CD4-positive, alpha-beta T cell (primary cell): ENCODE data around the gene TRIM67. TPM values are rescaled to one million over a fixed set of nuclear protein-coding genes. Genes with fewer than 3 reads are reported as not detected.
"Not testable (repeated sequence)": the region's sequence is repeated elsewhere in the genome, so short reads cannot be mapped to it uniquely, and the experiment has no call there.

ENCODE experiments used
- ATAC-seq: fragments of 200-7000 bp; cut with Tn5 transposase; one replicate; pipeline ENCODE4 v1.10.0; 2022; ENCODE audit warnings: mild to moderate bottlenecking; ENCODE audit not compliant: poor library complexity
- CTCF ChIA-PET: fragments of 350-600 bp; sonication (Branson Sonifier 250); formaldehyde crosslinking; loops from one replicate; lab custom pipeline; 2021; ENCODE audit warnings: antibody characterized with exemption, inconsistent platforms; lab: Charles Lee
- POLR2A ChIA-PET: fragments of 350-600 bp; sonication (Branson Sonifier 250); formaldehyde crosslinking; loops from one replicate; lab custom pipeline; 2021; ENCODE audit warnings: antibody characterized with exemption, inconsistent platforms; lab: Charles Lee
- DNase-seq, 14 experiments: peaks; one replicate each; pipeline ENCODE4 v3.0.0-alpha.2; 2013 to 2020; ENCODE audit warnings: mixed read lengths in 2 of 14
- H3K27ac ChIP-seq, 2 donors: one replicate each; pipeline versions ENCODE4 v1.5.1 to v1.7.0; 2013; ENCODE audit warnings: low read length in 2 of 2, low read depth in 1 of 2, mild to moderate bottlenecking in 1 of 2
- H3K27me3 ChIP-seq, 2 experiments: 1 replicate in 1 of 2; 2 replicates in 1 of 2; pipeline versions ENCODE4 v1.6.1 to v1.7.0; 2013; ENCODE audit warnings: low read length in 2 of 2, control low read depth in 1 of 2, mild to moderate bottlenecking in 1 of 2, moderate library complexity in 1 of 2; ENCODE audit not compliant: insufficient read depth in 2 of 2, control insufficient read depth in 1 of 2
- H3K36me3 ChIP-seq: one replicate; pipeline ENCODE4 v1.6.1; 2013; ENCODE audit warnings: low read length, control low read depth; ENCODE audit not compliant: insufficient read depth
- H3K4me1 ChIP-seq: one replicate; pipeline ENCODE4 v1.6.1; 2013; ENCODE audit warnings: low read length, control low read depth; ENCODE audit not compliant: insufficient read depth
- H3K4me3 ChIP-seq: one replicate; pipeline ENCODE4 v1.5.1; 2013; ENCODE audit warnings: mild to moderate bottlenecking, low read length, moderate library complexity
- H3K9me3 ChIP-seq, 2 experiments: 1 replicate in 1 of 2; 2 replicates in 1 of 2; pipeline versions ENCODE4 v1.6.1 to v1.7.0; 2013; ENCODE audit warnings: low read length in 2 of 2, mild to moderate bottlenecking in 2 of 2, control low read depth in 1 of 2, moderate library complexity in 1 of 2; ENCODE audit not compliant: control insufficient read depth in 1 of 2, insufficient read depth in 1 of 2
- H3K27ac Mint-ChIP-seq: one replicate; pipeline ENCODE4 v1.8.0; 2020; ENCODE audit warnings: mixed read lengths
- H3K27me3 Mint-ChIP-seq: one replicate; pipeline ENCODE4 v1.8.0; 2021; ENCODE audit warnings: mixed read lengths
- H3K36me3 Mint-ChIP-seq: one replicate; pipeline ENCODE4 v1.8.0; 2021; ENCODE audit warnings: low read depth, mixed read lengths
- H3K4me1 Mint-ChIP-seq: one replicate; pipeline ENCODE4 v1.8.0; 2021; ENCODE audit warnings: low read depth, mixed read lengths
- H3K4me3 Mint-ChIP-seq: one replicate; pipeline ENCODE4 v1.8.0; 2020; ENCODE audit warnings: mild to moderate bottlenecking, mixed read lengths
- H3K9me3 Mint-ChIP-seq: one replicate; pipeline ENCODE4 v1.8.0; 2020; ENCODE audit warnings: mixed read lengths
- intact Hi-C, 2 experiments: fragments of 100-400 bp; cut with DNase I in 1 of 2; cut with micrococcal nuclease in 1 of 2; formaldehyde crosslinking; loops; one replicate each; pipeline versions ENCODE4 v1.15.1 to v1.9.0; 2023 to 2025; cut with DNase I, micrococcal nuclease
- total RNA-seq, 174 experiments: library from RNA in 2 of 174; stranded (reverse) in 2 of 174; gene quantifications; one replicate each; pipeline ENCODE4 v1.2.3 and lab custom pipeline; 2021 to 2026
- TF ChIP-seq, protein P1 (sequence below): fragments of 200-600 bp; IDR thresholded peaks from one replicate; pipeline ENCODE4 v1.8.0; 2022; ENCODE audit warnings: antibody characterized with exemption, mild to moderate bottlenecking

TRIM67 gene
- total RNA-seq, 2 experiments from 2014 or later: not detected

DNA sequence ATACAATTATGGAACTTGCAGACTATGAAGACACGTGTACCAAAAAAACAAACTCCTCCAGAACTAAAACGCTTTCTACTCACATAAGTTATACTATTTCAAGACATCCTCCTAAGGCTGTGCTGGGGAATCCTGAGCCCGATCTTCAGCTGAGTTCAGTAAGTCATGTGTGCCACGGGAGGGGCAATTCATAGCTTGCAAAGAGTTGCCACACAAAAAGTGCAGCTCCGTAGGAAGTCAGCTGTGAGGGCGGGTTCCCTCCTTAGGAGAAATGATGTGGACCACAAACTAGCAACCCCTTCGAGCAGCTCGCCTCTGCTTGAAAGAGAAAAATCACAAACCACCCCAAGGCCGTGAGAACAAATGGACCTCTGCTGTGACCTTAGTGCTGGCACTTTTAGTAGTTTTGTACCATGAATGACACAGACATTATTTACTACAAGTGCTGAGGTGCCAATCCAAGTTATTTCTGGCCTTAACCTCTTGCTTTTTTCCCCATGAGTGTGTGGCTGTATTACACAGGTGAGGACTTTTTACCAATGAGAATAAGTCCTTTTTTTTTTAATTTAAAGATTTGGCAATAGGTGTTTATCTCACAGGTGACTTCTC lies 35.8 kb upstream of the TRIM67 start:
- no peaks in the 10 kb centered on the region for H3K4me1 ChIP-seq
- Mint-ChIP-seq H3K36me3 (no peaks in the 10 kb centered on the region), H3K27me3 (peaks cover 7% of the 10 kb centered on the region), H3K9me3 (no peaks in the 10 kb centered on the region), H3K4me3 (no peak overlapping the region), H3K27ac (no peak overlapping the region), H3K4me1 (no peaks in the 10 kb centered on the region)
- ChIA-PET CTCF (no interaction called here), POLR2A (no interaction called here)
- H3K27me3 ChIP-seq: no peaks in the 10 kb centered on the region
- intact Hi-C loops: no loop called here
- no peak for DNase-seq
- no peak for ATAC-seq
- TF ChIP-seq, protein P1, sequence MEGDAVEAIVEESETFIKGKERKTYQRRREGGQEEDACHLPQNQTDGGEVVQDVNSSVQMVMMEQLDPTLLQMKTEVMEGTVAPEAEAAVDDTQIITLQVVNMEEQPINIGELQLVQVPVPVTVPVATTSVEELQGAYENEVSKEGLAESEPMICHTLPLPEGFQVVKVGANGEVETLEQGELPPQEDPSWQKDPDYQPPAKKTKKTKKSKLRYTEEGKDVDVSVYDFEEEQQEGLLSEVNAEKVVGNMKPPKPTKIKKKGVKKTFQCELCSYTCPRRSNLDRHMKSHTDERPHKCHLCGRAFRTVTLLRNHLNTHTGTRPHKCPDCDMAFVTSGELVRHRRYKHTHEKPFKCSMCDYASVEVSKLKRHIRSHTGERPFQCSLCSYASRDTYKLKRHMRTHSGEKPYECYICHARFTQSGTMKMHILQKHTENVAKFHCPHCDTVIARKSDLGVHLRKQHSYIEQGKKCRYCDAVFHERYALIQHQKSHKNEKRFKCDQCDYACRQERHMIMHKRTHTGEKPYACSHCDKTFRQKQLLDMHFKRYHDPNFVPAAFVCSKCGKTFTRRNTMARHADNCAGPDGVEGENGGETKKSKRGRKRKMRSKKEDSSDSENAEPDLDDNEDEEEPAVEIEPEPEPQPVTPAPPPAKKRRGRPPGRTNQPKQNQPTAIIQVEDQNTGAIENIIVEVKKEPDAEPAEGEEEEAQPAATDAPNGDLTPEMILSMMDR: no peak
- no peak overlapping the region for H3K4me3 ChIP-seq
- no peak overlapping the region for H3K27ac ChIP-seq
- H3K9me3 ChIP-seq: no peaks in the 10 kb centered on the region
- no peaks in the 10 kb centered on the region for H3K36me3 ChIP-seq

GRCh38 chr1:231127106-231127505 lies 34.8 kb upstream of the TRIM67 start:
- H3K27me3 Mint-ChIP-seq, CTCF ChIA-PET, H3K4me3 Mint-ChIP-seq, H3K36me3 ChIP-seq, H3K4me1 Mint-ChIP-seq, ATAC-seq, POLR2A ChIA-PET, H3K27ac ChIP-seq, H3K27ac Mint-ChIP-seq, H3K36me3 Mint-ChIP-seq, intact Hi-C loops, H3K27me3 ChIP-seq, H3K4me3 ChIP-seq, H3K4me1 ChIP-seq, DNase-seq, H3K9me3 Mint-ChIP-seq, H3K9me3 ChIP-seq: not testable (repeated sequence)

GRCh38 chr1:231128471-231128870 lies 33.4 kb upstream of the TRIM67 start:
- CTCF ChIA-PET, H3K9me3 ChIP-seq, H3K36me3 ChIP-seq, H3K27me3 Mint-ChIP-seq, H3K27me3 ChIP-seq, POLR2A ChIA-PET, H3K27ac ChIP-seq, intact Hi-C loops, H3K4me1 ChIP-seq, DNase-seq, H3K27ac Mint-ChIP-seq, H3K4me3 Mint-ChIP-seq, H3K4me1 Mint-ChIP-seq, H3K9me3 Mint-ChIP-seq, H3K36me3 Mint-ChIP-seq, H3K4me3 ChIP-seq, ATAC-seq: not testable (repeated sequence)

- H3K27me3 Mint-ChIP-seq: peaks cover 7% of the 10 kb centered on the region
- Histone ChIP-seq H3K4me1 (no peaks in the 10 kb centered on the region), H3K4me3 (no peak overlapping the region), H3K27ac (no peak overlapping the region), H3K27me3 (no peaks in the 10 kb centered on the region), H3K9me3 (no peaks in the 10 kb centered on the region), H3K36me3 (no peaks in the 10 kb centered on the region)
- no peaks in the 10 kb centered on the region for H3K36me3 Mint-ChIP-seq
- H3K4me1 Mint-ChIP-seq: no peaks in the 10 kb centered on the region
- intact Hi-C loops: no loop called here
- CTCF ChIA-PET: no interaction called here
- no peaks in the 10 kb centered on the region for H3K9me3 Mint-ChIP-seq
- H3K4me3 Mint-ChIP-seq: no peak overlapping the region
- POLR2A ChIA-PET: no interaction called here
- no peak overlapping the region for H3K27ac Mint-ChIP-seq
- DNase-seq (no peak), ATAC-seq (no peak)
- TF ChIP-seq, protein P1: no peak
Measured at GRCh38 chr1:231130544-231130943, 31.3 kb upstream of the TRIM67 start.

GRCh38 chr1:231132591-231132990 lies 29.3 kb upstream of the TRIM67 start:
- H3K27me3 ChIP-seq, H3K27me3 Mint-ChIP-seq, H3K9me3 ChIP-seq, CTCF ChIA-PET, H3K9me3 Mint-ChIP-seq, H3K4me3 ChIP-seq, DNase-seq, H3K36me3 ChIP-seq, H3K27ac ChIP-seq, ATAC-seq, H3K27ac Mint-ChIP-seq, H3K4me3 Mint-ChIP-seq, H3K36me3 Mint-ChIP-seq, H3K4me1 ChIP-seq, H3K4me1 Mint-ChIP-seq, intact Hi-C loops: not testable (repeated sequence)
- POLR2A ChIA-PET: interaction anchor here (0.6 kb wide), 1 partner anchor 215 kb away, joined by 3 read pairs; no protein-coding TSS in a partner anchor
